Muscle of arm (tissue), 14 donors: ENCODE measurements around the gene ANKRD11. TPM values are rescaled to one million over a fixed set of nuclear protein-coding genes. Genes with fewer than 3 reads are reported as not detected.

Experiments
- DNase-seq: peaks from one replicate; pipeline ENCODE4 v3.0.0-alpha.2; 2013
- long read RNA-seq, 11 donors: transcript quantifications; one replicate each; lab custom pipeline, GENCODE V29; 2026
- polyA plus RNA-seq, 12 donors: library from polyadenylated mRNA; unstranded; fragments of 120-200 nt; gene quantifications; one replicate each; pipeline ENCODE4 v1.2.1, GENCODE V29; 2013; ENCODE audit not compliant: insufficient read length in 12 of 12

The ANKRD11 gene
- polyA plus RNA-seq, result 100 to 1,000 TPM in 2 of 12 donors, 10 to 100 TPM in 9, not detected in 1; 52.0 to 116 (median 61.1) TPM
- long read RNA-seq, donor 1, transcript ANKRD11-219 (1 exons, 2,239 nt), result major isoform, 14 of 21 reads
- long read RNA-seq, donor 1, partial matches to known transcripts, result 6 of 21 reads
- long read RNA-seq, donor 1, other reads (novel, unspliced or antisense), result 0 of 21 reads
- long read RNA-seq, donor 2, partial matches to known transcripts, result 7 of 13 reads
- long read RNA-seq, donor 2, other reads (novel, unspliced or antisense), result 0 of 13 reads
- long read RNA-seq, donor 3, partial matches to known transcripts, result 28 of 32 reads
- long read RNA-seq, donor 3, other reads (novel, unspliced or antisense), result 0 of 32 reads
- long read RNA-seq, donor 4, partial matches to known transcripts, result 0 of 3 reads
- long read RNA-seq, donor 4, other reads (novel, unspliced or antisense), result 0 of 3 reads
- long read RNA-seq, donor 5, transcript ANKRD11-219 (1 exons, 2,239 nt), result major isoform, 6 of 18 reads
- long read RNA-seq, donor 5, partial matches to known transcripts, result 10 of 18 reads
- long read RNA-seq, donor 5, other reads (novel, unspliced or antisense), result 0 of 18 reads
- long read RNA-seq, donor 6, partial matches to known transcripts, result 7 of 10 reads
- long read RNA-seq, donor 6, other reads (novel, unspliced or antisense), result 0 of 10 reads
- long read RNA-seq, donor 7, transcript ANKRD11-219 (1 exons, 2,239 nt), result major isoform, 8 of 13 reads
- long read RNA-seq, donor 7, partial matches to known transcripts, result 0 of 13 reads
- long read RNA-seq, donor 7, other reads (novel, unspliced or antisense), result 5 of 13 reads
- long read RNA-seq, donor 8, transcript ANKRD11-219 (1 exons, 2,239 nt), result major isoform, 7 of 42 reads
- long read RNA-seq, donor 8, partial matches to known transcripts, result 34 of 42 reads
- long read RNA-seq, donor 8, other reads (novel, unspliced or antisense), result 0 of 42 reads
- long read RNA-seq, donor 9, partial matches to known transcripts, result 10 of 17 reads
- long read RNA-seq, donor 9, other reads (novel, unspliced or antisense), result 0 of 17 reads
- long read RNA-seq, donor 10, transcript ANKRD11-219 (1 exons, 2,239 nt), result major isoform, 5 of 6 reads
- long read RNA-seq, donor 10, partial matches to known transcripts, result 0 of 6 reads
- long read RNA-seq, donor 10, other reads (novel, unspliced or antisense), result 0 of 6 reads
- long read RNA-seq, donor 11, partial matches to known transcripts, result 0 of 6 reads
- long read RNA-seq, donor 11, other reads (novel, unspliced or antisense), result 0 of 6 reads

DNA sequence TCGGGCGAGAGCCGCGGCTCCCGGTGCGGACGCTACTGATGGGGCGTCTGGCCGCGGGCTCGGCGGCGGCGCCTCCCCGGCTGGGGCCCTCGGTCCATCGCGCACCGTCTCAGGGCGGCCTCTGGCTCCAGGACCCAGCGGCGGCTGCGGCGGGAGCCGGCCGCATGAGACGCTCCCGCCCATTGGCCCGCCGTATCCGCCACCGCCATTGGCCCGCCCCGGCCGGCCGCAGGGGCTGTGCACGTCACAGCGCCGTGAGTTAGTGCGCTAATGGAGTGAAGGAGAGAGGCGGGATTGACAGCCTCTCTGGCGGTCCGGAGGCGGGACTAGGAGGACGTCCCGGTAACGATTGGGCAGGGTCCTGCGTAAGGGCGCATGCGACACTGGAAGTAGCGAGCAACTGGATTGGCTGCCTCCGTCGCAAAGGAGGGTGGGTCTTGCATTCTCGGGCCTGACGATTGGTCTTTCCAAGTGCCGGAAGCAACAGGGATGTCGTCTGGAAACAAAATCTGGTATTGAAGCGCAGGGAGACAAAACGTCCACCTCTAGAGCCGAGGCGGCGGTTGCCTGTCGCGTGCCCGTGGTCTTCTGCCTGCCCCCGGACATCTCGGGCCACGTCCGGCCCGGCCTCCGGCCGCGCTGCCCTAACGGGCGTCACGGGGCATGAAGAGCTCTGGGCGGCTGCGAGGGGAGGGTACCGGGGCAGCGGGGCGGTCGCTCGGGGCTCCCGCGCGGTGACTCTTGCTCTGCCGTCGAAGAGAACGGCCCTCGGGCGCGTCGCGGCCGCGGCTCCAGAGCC is at the start of gene ANKRD11:
Gene ANKRD11 (minus strand): TSS at position 123 of the 799 bp plus-strand sequence. CDS start 173,542 bp downstream, outside the sequence.
- peak; percentile 99 for DNase-seq

DNA sequence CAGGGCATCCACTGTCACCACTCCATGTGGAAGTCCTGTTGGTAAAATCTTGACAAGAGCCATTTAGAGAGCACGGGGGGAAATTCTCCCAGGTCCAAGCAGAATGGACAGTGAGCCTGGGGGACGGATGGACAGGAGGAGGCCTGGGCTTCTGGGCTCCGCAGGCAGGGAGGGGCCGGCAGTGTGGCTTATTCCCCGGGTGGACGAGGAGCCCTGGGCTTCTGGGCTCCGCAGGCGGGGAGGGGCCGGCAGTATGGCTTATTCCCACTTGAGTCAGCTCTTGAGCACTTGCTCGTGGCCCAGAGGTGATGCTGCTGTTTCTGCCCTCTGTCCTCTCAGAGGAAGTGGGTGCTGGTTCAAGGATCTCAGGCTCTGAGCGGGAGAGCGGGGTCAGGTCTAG is 47.9 kb upstream of the ANKRD11 start:
- DNase-seq, result no peak

- no peak for DNase-seq
These were observed 47.2 kb upstream of the ANKRD11 start for GRCh38 chr16:89537549-89537925.

DNA sequence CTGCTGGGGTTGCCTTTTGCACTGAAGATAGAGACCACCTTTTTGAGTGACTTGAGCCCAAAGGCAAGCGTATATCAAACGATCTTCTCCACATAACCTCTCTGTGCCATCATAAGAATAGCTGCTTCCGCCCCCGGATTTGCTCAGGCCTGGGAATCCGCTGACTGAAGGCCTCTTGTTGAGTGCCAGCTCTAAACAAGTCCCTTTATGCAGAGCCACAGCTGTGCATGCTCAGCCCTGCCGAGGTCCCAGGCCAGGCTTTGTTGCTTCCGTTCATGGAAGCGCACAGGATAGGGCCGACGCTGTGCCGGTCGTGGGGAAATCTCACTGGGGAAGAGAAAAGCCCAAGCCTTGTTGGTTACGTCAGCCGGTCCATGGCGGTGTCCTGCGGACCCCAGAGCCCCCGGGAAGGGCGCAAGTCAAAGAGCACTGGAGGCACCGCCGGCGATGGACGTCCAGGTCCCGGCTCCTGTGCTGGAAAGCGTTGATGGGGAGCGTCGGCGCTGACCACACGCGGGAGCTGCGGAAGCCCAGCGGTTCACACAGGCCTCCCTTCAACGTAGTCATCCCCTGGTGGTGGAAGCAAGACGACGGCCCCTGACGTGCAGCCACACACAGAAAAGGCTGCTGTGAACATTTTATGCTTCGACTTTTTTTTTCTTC is 46.7 kb upstream of the ANKRD11 start:
- no peak for DNase-seq

GRCh38 chr16:89536371-89536770 is 46.0 kb upstream of the ANKRD11 start:
- DNase-seq, result no peak

DNA sequence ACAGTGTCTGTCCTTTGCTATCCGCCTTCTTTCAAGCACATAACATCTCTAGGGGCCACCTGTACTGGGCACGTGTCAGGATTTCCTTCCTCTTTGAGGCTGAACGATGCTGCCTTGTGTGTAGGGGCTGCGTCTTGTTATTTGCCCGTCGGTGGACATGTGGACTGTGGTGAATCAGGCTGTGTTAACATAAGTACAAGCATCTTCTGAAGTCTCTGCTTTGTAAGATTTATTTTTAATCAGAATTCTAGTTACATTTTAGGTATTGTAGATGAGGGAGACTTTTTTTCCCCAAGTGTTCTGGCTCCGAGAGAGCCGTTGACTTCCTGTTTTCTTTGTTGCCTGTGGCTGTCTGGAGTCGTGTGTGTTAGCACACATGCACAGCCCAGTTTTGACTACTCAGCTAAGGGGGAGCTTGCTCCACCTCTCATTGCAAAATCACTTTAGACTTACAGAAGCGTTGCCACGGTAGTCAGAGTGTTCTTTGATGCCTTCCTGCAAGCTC is 43.9 kb upstream of the ANKRD11 start:
- DNase-seq, result no peak

DNA sequence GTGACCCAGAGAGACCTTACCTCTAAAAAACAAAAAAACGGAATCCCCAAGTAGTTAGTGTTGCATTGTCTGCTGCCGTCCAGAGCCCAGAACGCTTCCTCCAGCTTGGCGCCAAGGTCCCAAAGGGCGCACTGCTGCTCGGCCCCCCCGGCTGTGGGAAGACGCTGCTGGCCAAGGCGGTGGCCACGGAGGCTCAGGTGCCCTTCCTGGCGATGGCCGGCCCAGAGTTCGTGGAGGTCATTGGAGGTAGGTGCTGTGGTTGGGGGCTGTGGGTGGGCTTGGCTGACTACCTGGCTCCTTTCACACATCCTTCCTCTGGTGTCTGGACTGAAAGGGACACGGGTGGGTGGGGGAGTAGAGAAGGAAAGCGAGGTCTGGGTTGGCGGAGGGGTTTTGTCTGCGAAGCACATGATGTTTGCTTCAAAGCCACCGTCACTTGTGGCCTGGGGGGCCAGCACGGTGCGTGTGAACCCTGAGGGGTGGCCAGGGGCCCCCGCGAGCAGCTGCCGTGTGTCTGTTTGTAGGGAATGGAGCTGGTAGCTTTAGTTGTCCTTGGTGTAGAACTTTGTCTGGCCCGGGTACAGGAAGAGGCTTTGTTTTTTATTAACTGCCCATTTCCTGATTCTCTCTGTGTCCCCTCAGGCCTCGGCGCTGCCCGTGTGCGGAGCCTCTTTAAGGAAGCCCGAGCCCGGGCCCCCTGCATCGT is 41.6 kb upstream of the ANKRD11 start:
- DNase-seq, result no peak

GRCh38 chr16:89530401-89531381 is 40.3 kb upstream of the ANKRD11 start:
- DNase-seq, result no peak

- no peak for DNase-seq
These were observed 38.7 kb upstream of the ANKRD11 start for GRCh38 chr16:89529097-89529496.

DNA sequence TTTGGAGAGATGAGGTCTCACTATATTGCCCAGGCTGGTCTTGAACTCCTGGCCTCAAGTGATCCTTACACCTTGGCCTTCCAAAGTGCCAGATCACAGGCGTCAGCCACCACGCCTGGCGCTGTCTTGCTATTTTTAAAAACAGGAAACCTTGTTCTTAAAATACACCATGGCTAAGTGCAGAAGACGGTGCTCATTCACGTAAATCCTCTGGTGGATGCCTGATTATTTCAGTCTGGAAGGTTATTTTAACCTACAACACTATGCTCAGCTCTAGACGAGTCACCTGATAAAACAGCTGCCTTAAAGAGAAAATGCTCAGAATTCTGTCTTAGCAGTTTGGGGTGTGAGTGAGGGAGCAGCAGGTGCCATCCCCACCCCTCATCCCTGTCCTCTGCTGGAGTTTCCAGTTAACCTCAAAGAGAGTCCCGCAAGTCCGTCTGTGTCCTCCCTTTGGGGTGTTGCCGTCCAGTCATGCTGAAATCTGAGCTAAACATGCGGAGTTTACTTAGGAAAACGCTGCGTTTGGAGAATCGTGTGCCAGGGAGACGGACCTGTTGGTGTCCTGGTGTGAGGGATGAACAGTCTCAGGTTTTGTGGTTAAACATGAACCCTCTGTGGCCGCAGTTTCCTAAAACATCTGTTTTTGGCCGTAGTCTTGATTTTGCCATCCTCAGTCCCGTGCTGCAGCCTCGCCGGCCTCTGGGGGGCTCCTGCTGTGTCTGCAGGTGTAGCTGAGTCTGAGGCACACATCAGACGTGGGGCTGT is 35.0 kb upstream of the ANKRD11 start:
- no peak for DNase-seq

DNA sequence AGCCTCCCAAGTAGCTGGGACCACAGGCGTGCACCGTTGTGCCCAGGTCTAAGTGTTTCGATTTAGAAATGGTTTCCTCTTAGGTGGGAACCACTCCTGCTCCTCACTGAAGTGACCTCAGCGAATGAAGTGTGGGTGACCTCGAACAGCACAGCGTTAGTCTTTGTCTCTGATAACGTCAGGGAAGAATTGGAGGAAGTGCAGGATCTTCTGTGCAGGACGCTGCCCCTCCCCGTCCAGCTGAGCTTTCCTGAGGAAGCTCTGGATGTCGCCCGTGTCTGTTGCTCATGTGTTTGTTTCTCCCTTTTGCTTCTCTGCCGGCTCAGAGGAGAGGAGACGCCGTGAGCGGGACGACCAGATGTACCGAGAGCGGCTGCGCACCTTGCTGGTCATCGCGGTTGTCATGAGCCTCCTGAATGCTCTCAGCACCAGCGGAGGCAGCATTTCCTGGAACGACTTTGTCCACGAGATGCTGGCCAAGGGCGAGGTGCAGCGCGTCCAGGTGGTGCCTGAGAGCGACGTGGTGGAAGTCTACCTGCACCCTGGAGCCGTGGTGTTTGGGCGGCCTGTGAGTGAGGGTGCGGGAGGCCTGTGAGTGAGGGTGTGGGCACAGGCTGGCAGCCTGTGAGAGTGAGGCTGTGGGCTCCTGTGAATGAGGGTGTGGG is 33.5 kb upstream of the ANKRD11 start:
- no peak for DNase-seq

- DNase-seq, result no peak
These were observed 31.9 kb upstream of the ANKRD11 start for GRCh38 chr16:89522287-89522686.

- DNase-seq, result no peak
These were observed 29.5 kb upstream of the ANKRD11 start for GRCh38 chr16:89519881-89520280.

- no peak for DNase-seq
These were observed 26.8 kb upstream of the ANKRD11 start for GRCh38 chr16:89517128-89517527.

DNA sequence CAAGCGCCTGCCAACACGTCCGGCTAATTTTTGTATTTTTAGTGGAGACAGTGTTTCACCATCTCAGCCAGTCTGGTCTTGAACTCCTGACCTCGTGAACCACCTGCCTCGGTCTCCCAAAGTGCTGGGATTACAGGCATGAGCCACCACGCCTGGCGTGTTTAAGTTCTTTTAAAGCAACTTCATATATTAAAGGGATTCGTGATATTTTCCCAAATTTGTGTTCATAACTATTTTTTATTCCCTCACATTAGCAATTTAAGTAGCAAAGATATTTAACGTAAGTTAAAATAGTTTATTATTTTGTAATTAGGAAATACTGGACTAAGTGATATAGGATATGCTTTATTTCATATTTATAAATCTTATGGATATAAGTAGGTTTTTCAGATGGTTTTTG is 22.1 kb upstream of the ANKRD11 start:
- no peak for DNase-seq

DNA sequence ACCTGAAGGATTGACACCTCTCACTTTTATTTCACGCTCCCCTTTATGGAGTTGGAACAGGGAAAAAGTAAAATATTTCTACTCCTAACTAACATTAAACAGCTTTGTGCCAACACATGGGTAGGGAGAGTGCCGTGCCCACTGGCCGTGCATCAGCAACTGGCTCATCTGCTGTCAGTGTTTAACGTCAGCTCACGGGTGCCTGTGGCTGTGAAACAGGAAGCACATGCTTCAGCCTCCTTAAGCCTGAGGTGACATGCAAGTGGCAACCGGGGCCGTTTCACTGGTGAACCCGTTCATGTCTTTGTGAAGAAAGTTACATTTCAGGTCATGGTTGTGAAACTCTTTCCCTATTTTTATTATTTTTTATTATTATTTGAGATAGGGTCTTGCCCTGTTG is 21.0 kb upstream of the ANKRD11 start:
- no peak for DNase-seq

- no peak for DNase-seq
These were observed 20.2 kb upstream of the ANKRD11 start for GRCh38 chr16:89510526-89510925.
